GM06990 (cell line): ENCODE data around the gene GAK.

Source experiments
- DNase-seq: peaks from one replicate; pipeline ENCODE4 v3.0.0-alpha.2; 2011; ENCODE audit not compliant: insufficient read length; ENCODE audit errors: extremely low read depth
- H3K27me3 ChIP-seq: replicated peaks from 2 replicates; pipeline ENCODE4 v1.6.0; 2011; ENCODE audit warnings: low read length; ENCODE audit not compliant: control insufficient read depth, insufficient read depth
- H3K36me3 ChIP-seq: 2 replicates; pipeline ENCODE4 v1.5.1; 2011; ENCODE audit warnings: low read length; ENCODE audit not compliant: control insufficient read depth, insufficient read depth
- H3K4me3 ChIP-seq: replicated peaks from 2 replicates; pipeline ENCODE4 v1.5.1; 2011; ENCODE audit warnings: low read depth, mild to moderate bottlenecking, control low read depth, low read length
- TF ChIP-seq, protein P1 (sequence below): IDR thresholded peaks from 2 replicates; pipeline ENCODE4 v1.5.1; 2011; ENCODE audit warnings: low read length, control low read depth, mild to moderate bottlenecking, inconsistent platforms; ENCODE audit not compliant: insufficient read depth, poor library complexity, severe bottlenecking

GAK gene

GRCh38 chr4:839675-840443 is 92.3 kb downstream of the GAK start:
- peaks cover 3% of the 10 kb centered on the region for H3K36me3 ChIP-seq
- no peak overlapping the region for H3K4me3 ChIP-seq
- no peak for DNase-seq
- H3K27me3 ChIP-seq = no peaks in the 10 kb centered on the region
- TF ChIP-seq, protein P1, sequence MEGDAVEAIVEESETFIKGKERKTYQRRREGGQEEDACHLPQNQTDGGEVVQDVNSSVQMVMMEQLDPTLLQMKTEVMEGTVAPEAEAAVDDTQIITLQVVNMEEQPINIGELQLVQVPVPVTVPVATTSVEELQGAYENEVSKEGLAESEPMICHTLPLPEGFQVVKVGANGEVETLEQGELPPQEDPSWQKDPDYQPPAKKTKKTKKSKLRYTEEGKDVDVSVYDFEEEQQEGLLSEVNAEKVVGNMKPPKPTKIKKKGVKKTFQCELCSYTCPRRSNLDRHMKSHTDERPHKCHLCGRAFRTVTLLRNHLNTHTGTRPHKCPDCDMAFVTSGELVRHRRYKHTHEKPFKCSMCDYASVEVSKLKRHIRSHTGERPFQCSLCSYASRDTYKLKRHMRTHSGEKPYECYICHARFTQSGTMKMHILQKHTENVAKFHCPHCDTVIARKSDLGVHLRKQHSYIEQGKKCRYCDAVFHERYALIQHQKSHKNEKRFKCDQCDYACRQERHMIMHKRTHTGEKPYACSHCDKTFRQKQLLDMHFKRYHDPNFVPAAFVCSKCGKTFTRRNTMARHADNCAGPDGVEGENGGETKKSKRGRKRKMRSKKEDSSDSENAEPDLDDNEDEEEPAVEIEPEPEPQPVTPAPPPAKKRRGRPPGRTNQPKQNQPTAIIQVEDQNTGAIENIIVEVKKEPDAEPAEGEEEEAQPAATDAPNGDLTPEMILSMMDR = no peak

- Histone ChIP-seq H3K4me3 (no peak overlapping the region), H3K27me3 (no peaks in the 10 kb centered on the region), H3K36me3 (no peaks in the 10 kb centered on the region)
- DNase-seq = no peak
- TF ChIP-seq, protein P1 = no peak
These were observed 94.3 kb downstream of the GAK start for GRCh38 chr4:837772-838171.

DNA sequence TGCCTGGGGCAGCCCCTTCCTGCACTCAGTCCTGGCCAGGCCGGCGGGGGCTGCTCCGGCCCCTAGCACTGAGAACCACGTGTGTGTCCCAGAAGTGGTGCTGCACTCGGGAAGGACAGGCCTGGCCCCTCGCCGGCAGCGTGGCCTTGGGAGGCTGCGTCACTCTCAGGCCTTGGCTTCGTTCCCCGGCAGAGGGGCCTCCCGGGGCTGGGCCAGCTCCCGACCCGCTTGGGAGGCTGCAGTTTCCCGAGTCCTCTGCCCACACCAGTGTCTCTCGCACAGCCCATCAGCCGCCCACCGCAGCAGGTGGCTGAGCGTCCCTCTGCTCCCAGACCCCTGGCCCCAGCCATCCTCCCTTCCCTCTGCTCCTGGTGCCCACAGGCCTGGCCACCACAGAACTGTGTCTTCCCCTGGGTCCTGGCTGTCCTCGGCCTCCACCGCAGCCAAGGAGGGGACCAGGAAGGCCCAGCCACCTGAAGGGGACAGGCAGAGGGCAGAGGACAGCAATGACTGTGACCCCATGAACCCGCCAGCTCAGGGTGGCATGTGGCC is 95.3 kb downstream of the GAK start:
- TF ChIP-seq, protein P1 = no peak
- Histone ChIP-seq H3K36me3 (no peaks in the 10 kb centered on the region), H3K27me3 (no peaks in the 10 kb centered on the region), H3K4me3 (no peak overlapping the region)
- DNase-seq = no peak

- Histone ChIP-seq H3K27me3 (no peaks in the 10 kb centered on the region), H3K4me3 (no peak overlapping the region), H3K36me3 (no peaks in the 10 kb centered on the region)
- no peak for DNase-seq
- TF ChIP-seq, protein P1 = no peak
These were observed 96.1 kb downstream of the GAK start for GRCh38 chr4:836003-836511.

GRCh38 chr4:835148-836002 is 96.7 kb downstream of the GAK start:
- H3K36me3 ChIP-seq = no peaks in the 10 kb centered on the region
- H3K27me3 ChIP-seq = no peaks in the 10 kb centered on the region
- TF ChIP-seq, protein P1 = no peak
- no peak overlapping the region for H3K4me3 ChIP-seq
- DNase-seq = no peak
